ENCODE measurements around the gene CSNK2A3.

DNA sequence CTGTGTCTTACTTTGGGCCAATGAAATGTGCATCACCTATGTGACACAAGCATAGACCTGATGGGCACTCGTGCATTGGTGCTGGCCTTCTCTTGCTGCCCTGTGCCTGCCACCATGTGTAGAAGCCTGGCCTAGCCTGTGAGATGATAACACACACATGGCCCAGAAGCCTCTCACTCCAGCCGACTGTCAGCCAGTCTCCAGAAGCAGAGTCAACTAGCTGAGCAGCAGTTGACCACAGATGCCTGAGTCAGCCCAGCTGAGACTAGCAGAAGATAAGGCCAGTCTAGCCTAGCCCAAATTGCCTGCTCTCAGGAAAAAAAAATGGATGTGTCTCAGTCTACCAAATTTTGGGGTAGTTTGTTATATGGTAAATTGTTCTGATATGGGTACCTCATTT lies 46.2 kb downstream of the CSNK2A3 start:
- TF ChIP-seq, protein P1, sequence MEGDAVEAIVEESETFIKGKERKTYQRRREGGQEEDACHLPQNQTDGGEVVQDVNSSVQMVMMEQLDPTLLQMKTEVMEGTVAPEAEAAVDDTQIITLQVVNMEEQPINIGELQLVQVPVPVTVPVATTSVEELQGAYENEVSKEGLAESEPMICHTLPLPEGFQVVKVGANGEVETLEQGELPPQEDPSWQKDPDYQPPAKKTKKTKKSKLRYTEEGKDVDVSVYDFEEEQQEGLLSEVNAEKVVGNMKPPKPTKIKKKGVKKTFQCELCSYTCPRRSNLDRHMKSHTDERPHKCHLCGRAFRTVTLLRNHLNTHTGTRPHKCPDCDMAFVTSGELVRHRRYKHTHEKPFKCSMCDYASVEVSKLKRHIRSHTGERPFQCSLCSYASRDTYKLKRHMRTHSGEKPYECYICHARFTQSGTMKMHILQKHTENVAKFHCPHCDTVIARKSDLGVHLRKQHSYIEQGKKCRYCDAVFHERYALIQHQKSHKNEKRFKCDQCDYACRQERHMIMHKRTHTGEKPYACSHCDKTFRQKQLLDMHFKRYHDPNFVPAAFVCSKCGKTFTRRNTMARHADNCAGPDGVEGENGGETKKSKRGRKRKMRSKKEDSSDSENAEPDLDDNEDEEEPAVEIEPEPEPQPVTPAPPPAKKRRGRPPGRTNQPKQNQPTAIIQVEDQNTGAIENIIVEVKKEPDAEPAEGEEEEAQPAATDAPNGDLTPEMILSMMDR (IDR thresholded peaks at IDR 0.05) = no peak
- TF ChIP-seq EP300 (IDR thresholded peaks at IDR 0.05) (no peak), POLR2A (IDR thresholded peaks at IDR 0.05) (no peak)

Measured in tibial nerve (tissue), 4 donors.